Gastroesophageal sphincter (tissue), 3 donors: ENCODE results near the gene LRP11.

Experiments used
- EP300 ChIP-seq: sonication (generic); formaldehyde crosslinking; IDR thresholded peaks from one replicate; pipeline ENCODE4 v1.6.1; 2017; ENCODE audit warnings: antibody characterized with exemption, mild to moderate bottlenecking
- POLR2A ChIP-seq, 2 donors: fragments of 450-650 bp; IDR thresholded peaks; one replicate each; pipeline ENCODE4 v1.6.1; 2017; ENCODE audit warnings: antibody characterized with exemption in 2 of 2, mild to moderate bottlenecking in 2 of 2, moderate library complexity in 1 of 2
- TF ChIP-seq, protein P1 (sequence below), 4 experiments: fragments of 200-600 bp in 2 of 4; fragments of 450-650 bp in 2 of 4; sonication (generic) in 1 of 4; IDR thresholded peaks; one replicate each; pipeline ENCODE4 v1.5.1; 2017 to 2019; ENCODE audit warnings: antibody characterized with exemption in 4 of 4, mild to moderate bottlenecking in 2 of 4, moderate library complexity in 2 of 4

DNA sequence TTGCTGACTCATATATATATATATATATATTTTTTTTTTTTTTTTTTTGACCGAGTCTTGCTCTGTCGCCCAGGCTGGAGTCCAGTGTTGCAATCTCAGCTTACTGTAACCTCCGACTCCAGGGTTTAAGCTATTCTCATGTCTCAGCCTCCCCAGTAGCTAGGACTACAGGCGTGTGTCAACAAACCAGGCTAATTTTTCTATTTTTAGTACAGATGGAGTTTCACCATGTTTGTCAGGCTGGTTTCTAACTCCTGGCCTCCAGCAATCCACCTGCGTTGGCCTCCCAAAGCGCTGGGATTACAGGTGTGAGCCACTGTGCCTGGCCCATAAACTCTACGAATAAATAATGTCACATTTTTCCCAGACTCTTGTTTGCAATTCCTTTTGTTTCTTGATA lies 4.8 kb downstream of the LRP11 start:
- TF ChIP-seq, protein P1, sequence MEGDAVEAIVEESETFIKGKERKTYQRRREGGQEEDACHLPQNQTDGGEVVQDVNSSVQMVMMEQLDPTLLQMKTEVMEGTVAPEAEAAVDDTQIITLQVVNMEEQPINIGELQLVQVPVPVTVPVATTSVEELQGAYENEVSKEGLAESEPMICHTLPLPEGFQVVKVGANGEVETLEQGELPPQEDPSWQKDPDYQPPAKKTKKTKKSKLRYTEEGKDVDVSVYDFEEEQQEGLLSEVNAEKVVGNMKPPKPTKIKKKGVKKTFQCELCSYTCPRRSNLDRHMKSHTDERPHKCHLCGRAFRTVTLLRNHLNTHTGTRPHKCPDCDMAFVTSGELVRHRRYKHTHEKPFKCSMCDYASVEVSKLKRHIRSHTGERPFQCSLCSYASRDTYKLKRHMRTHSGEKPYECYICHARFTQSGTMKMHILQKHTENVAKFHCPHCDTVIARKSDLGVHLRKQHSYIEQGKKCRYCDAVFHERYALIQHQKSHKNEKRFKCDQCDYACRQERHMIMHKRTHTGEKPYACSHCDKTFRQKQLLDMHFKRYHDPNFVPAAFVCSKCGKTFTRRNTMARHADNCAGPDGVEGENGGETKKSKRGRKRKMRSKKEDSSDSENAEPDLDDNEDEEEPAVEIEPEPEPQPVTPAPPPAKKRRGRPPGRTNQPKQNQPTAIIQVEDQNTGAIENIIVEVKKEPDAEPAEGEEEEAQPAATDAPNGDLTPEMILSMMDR (IDR thresholded peaks at IDR 0.05): no peak
- TF ChIP-seq POLR2A (IDR thresholded peaks at IDR 0.05) (no peak), EP300 (no peak)
